MM.1S (cell line): Measurements from ENCODE around the gene SPATS2.

ENCODE experiments used
- DNase-seq: peaks from one replicate; pipeline ENCODE4 v3.0.0-alpha.2; 2015
- H2AFZ ChIP-seq: fragments of 300-600 bp; sonication (generic); 2 replicates; pipeline ENCODE4 v1.6.0; 2016; ENCODE audit warnings: antibody characterized with exemption, low read length
- H3F3A ChIP-seq: fragments of 300-600 bp; sonication (generic); 2 replicates; pipeline ENCODE4 v1.6.1; 2016; ENCODE audit warnings: mild to moderate bottlenecking, antibody characterized with exemption, low read length, moderate library complexity, mixed read lengths; ENCODE audit not compliant: insufficient read depth
- H3K27ac ChIP-seq: fragments of 300-600 bp; sonication (generic); 2 replicates; pipeline ENCODE4 v1.5.1; 2016; ENCODE audit warnings: mild to moderate bottlenecking, low read length
- H3K27me3 ChIP-seq: fragments of 300-600 bp; sonication (generic); replicated peaks from 2 replicates; pipeline ENCODE4 v1.6.0; 2016; ENCODE audit warnings: low read length; ENCODE audit not compliant: insufficient read depth
- H3K36me3 ChIP-seq: fragments of 300-600 bp; sonication (generic); replicated peaks from 2 replicates; pipeline ENCODE4 v1.6.1; 2016; ENCODE audit warnings: mild to moderate bottlenecking, low read length, mixed read lengths; ENCODE audit not compliant: insufficient read depth
- H3K4me1 ChIP-seq: fragments of 300-600 bp; sonication (generic); 2 replicates; pipeline ENCODE4 v1.6.1; 2016; ENCODE audit warnings: low read length, mixed read lengths
- H3K4me2 ChIP-seq: fragments of 300-600 bp; sonication (generic); 2 replicates; pipeline ENCODE4 v1.6.0; 2016; ENCODE audit warnings: low read depth, low read length
- H3K4me3 ChIP-seq: fragments of 300-600 bp; sonication (generic); 2 replicates; pipeline ENCODE4 v1.5.1; 2016; ENCODE audit warnings: low read length, mixed read lengths
- H3K79me2 ChIP-seq: fragments of 300-600 bp; sonication (generic); 2 replicates; pipeline ENCODE4 v1.6.1; 2016; ENCODE audit warnings: mixed run types, low read length, mixed read lengths
- H3K9ac ChIP-seq: fragments of 300-600 bp; sonication (generic); 2 replicates; pipeline ENCODE4 v1.6.1; 2016; ENCODE audit warnings: low read length, mixed read lengths
- H3K9me2 ChIP-seq: fragments of 300-600 bp; sonication (generic); replicated peaks from 2 replicates; pipeline ENCODE4 v1.6.1; 2016; ENCODE audit warnings: mild to moderate bottlenecking, low read length, mixed read lengths; ENCODE audit not compliant: insufficient read depth
- H3K9me3 ChIP-seq: fragments of 300-600 bp; sonication (generic); replicated peaks from 2 replicates; pipeline ENCODE4 v1.6.1; 2016; ENCODE audit warnings: mild to moderate bottlenecking, low read length, mixed read lengths; ENCODE audit not compliant: insufficient read depth
- H4K20me1 ChIP-seq: fragments of 300-600 bp; sonication (generic); 2 replicates; pipeline ENCODE4 v1.6.1; 2016; ENCODE audit warnings: mild to moderate bottlenecking, low read length, moderate library complexity, mixed read lengths; ENCODE audit not compliant: insufficient read depth
- CTCF ChIP-seq: fragments of 300-600 bp; sonication (generic); IDR thresholded peaks from 2 replicates; pipeline ENCODE4 v1.5.1; 2016; ENCODE audit warnings: antibody characterized with exemption, low read length, mixed read lengths
- EZH2 ChIP-seq: fragments of 300-600 bp; sonication (generic); optimal IDR thresholded peaks from 2 replicates; pipeline ENCODE3; 2017; ENCODE audit warnings: low read depth, mild to moderate bottlenecking, antibody characterized with exemption, low read length, mixed read lengths
- EZH2phosphoT487 ChIP-seq: fragments of 300-600 bp; sonication (generic); IDR thresholded peaks from 2 replicates; pipeline ENCODE4 v1.6.1; 2018; ENCODE audit warnings: antibody characterized with exemption, low read length

Gene SPATS2

GRCh38 chr12:49340971-49341776 lies 26.1 kb upstream of the SPATS2 start:
- TF ChIP-seq EZH2phosphoT487 (no peak), EZH2 (no peak)
- H2AFZ ChIP-seq = no peak overlapping the region
- H3K4me3 ChIP-seq = no peak overlapping the region
- H3K36me3 ChIP-seq = no peaks in the 10 kb centered on the region
- peaks cover 79% of the 10 kb centered on the region for H3K27me3 ChIP-seq
- no peaks in the 10 kb centered on the region for H3K9me3 ChIP-seq
- no peaks in the 10 kb centered on the region for H3K9me2 ChIP-seq
- no peak for DNase-seq
- H3K4me1 ChIP-seq = peaks cover 7% of the 10 kb centered on the region; the same call in 1 of the 2 replicates
- no peak overlapping the region for H3K27ac ChIP-seq
- no peaks in the 10 kb centered on the region for H4K20me1 ChIP-seq
- H3F3A ChIP-seq = no peaks in the 10 kb centered on the region
- H3K4me2 ChIP-seq = no peak overlapping the region
- H3K79me2 ChIP-seq = no peaks in the 10 kb centered on the region
- H3K9ac ChIP-seq = no peak overlapping the region

GRCh38 chr12:49341777-49342065 lies 25.5 kb upstream of the SPATS2 start:
- no peak overlapping the region; the same call in 1 of the 2 replicates for H3K9ac ChIP-seq
- no peaks in the 10 kb centered on the region for H4K20me1 ChIP-seq
- no peak overlapping the region for H3K27ac ChIP-seq
- no peaks in the 10 kb centered on the region for H3K9me3 ChIP-seq
- no peaks in the 10 kb centered on the region for H3K36me3 ChIP-seq
- H2AFZ ChIP-seq = no peak overlapping the region
- no peaks in the 10 kb centered on the region for H3K9me2 ChIP-seq
- H3K79me2 ChIP-seq = no peaks in the 10 kb centered on the region
- peaks cover 84% of the 10 kb centered on the region for H3K27me3 ChIP-seq
- peak overlapping the region; percentile 99; the same call in 1 of the 2 replicates for H3K4me2 ChIP-seq
- peak overlapping the region; percentile 58 for H3K4me3 ChIP-seq
- no peak for DNase-seq
- H3F3A ChIP-seq = no peaks in the 10 kb centered on the region
- H3K4me1 ChIP-seq = peaks cover 9% of the 10 kb centered on the region; the same call in 1 of the 2 replicates
- TF ChIP-seq CTCF (no peak), EZH2 (no peak), EZH2phosphoT487 (no peak)

- Histone ChIP-seq H3K9ac (no peak overlapping the region; the same call in 1 of the 2 replicates), H3K79me2 (no peaks in the 10 kb centered on the region), H3F3A (no peaks in the 10 kb centered on the region), H3K4me3 (peak overlapping the region; percentile 58), H4K20me1 (no peaks in the 10 kb centered on the region), H2AFZ (peak overlapping the region; percentile 66), H3K9me3 (no peaks in the 10 kb centered on the region), H3K4me1 (peaks cover 15% of the 10 kb centered on the region; the same call in 1 of the 2 replicates), H3K36me3 (no peaks in the 10 kb centered on the region), H3K27ac (no peak overlapping the region), H3K4me2 (peak overlapping the region; percentile 99), H3K27me3 (peaks cover 90% of the 10 kb centered on the region), H3K9me2 (no peaks in the 10 kb centered on the region)
- TF ChIP-seq EZH2 = no peak
- peak; percentile 89 for TF ChIP-seq CTCF
- peak; percentile 88 for DNase-seq
Observed at GRCh38 chr12:49342066-49342913, 25.0 kb upstream of the SPATS2 start.
